ENCODE measurements around the gene RNF150. TPM values are rescaled to one million over a fixed set of nuclear protein-coding genes. Genes with fewer than 3 reads are reported as not detected.

The RNF150 gene
- total RNA-seq = 10 to 100 TPM; 10.2 to 34.5 (median 24.2) TPM

DNA sequence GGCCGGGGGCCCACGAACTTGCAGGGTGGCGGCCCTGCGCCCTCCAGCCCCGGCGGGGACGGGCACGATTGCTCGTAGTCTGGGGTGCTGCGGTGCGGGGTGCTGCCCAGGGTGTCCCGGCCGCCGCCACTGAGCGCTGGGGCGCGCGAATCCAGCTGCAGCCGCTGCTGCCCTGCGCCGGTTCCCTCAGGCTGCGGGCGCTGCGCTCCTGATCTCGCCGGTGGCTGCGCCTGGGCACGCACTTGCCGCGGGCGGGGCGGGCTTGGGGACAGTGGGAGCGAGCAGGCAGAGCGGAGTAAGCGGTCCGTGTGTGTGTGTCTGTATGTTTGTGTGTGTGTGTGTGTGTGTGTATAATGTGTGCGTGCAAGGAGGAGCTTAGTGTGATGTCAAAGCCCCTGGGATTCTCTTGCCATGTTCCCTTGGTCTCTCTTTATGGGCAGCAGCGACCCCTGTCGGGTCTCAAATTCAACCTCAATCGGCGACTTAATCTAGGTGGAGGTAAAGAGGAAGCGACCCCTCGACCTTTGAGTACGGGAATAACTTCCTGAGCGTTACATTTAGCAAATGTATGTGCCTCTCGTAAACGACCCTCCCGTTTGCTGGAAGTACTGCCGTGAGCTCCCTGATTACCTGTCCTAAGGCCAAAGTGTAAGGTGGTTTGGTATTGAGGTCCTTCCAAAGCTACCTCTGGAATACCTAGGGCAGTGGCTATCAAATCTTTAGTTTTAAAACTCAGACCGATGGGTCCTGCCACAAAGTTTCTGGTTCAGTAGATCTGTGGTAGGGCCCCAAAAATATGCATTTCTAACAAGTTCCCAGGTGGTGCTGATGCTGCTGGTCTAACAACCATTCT, at the start of gene RNF150:
TSS of gene RNF150 (minus strand) at position 324 of the 853 bp plus-strand sequence.
- WGBS, 2 donors = 1 to 4% methylated on average over 16 to 27 of the region's 50 CpGs
- Histone ChIP-seq H3K27me3 (no peaks in the 10 kb centered on the region), H3K4me3 (replicated peaks in 1 of 3) (peak within 1 kb of the TSS; percentile 37 to 88 (median 73)), H3K36me3 (no peaks in the 10 kb centered on the region), H3K27ac (peak within 1 kb of the TSS; percentile 51 to 90 (median 87)), H3K9me3 (no peaks in the 10 kb centered on the region), H3K4me1 (peaks cover 4 to 16% of the 10 kb centered on the region in 2 donors)
- DNase-seq = peak; percentile 87 to 88
- intact Hi-C loops (cut with DNase I) = loop anchor here (5.0 kb wide), 1 partner anchor 271 kb away; no protein-coding TSS in a partner anchor
- TF ChIP-seq, protein P1, sequence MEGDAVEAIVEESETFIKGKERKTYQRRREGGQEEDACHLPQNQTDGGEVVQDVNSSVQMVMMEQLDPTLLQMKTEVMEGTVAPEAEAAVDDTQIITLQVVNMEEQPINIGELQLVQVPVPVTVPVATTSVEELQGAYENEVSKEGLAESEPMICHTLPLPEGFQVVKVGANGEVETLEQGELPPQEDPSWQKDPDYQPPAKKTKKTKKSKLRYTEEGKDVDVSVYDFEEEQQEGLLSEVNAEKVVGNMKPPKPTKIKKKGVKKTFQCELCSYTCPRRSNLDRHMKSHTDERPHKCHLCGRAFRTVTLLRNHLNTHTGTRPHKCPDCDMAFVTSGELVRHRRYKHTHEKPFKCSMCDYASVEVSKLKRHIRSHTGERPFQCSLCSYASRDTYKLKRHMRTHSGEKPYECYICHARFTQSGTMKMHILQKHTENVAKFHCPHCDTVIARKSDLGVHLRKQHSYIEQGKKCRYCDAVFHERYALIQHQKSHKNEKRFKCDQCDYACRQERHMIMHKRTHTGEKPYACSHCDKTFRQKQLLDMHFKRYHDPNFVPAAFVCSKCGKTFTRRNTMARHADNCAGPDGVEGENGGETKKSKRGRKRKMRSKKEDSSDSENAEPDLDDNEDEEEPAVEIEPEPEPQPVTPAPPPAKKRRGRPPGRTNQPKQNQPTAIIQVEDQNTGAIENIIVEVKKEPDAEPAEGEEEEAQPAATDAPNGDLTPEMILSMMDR (IDR thresholded peaks at IDR 0.05) = peak; percentile 22 to 96 (median 74)
- peak in 1 of 2 donors; percentile 75 for TF ChIP-seq POLR2A (IDR thresholded peaks at IDR 0.05)

DNA sequence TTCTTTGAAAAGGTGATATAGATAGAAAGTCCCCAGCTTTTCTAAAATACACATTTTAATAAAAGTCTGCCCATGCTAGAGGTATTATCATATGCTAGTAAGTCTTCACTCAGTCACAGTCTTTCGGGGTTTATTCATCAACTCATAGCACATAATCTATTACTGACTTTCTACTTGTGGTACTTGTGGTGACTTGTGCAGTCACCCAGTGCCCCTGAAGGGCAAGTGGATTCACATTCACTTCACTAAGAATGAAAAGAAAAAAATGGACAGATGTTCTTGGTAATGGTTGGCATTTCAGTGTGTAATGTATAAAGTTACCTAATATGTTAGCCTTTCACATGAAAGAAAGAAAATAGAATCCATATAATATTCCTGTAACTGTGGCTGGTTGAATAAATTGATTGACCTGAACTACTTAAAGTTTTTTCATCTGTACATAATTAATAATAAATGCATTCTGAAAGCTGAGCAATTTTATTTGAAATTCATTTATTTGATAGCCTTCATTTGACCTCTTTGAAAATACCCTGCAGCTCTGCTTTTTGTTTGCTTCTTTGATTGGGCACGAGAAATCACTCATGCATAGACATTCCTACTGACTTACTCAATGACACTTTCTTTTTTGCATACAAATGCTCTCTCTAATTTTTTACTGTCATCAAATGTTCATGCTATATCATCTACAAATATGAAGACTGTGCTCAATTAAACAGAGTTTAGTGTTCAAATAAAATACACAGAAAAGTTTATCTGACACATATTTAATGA, 47.9 kb upstream of the RNF150 start:
- TF ChIP-seq POLR2A (IDR thresholded peaks at IDR 0.05) = no peak
- TF ChIP-seq, protein P1 (IDR thresholded peaks at IDR 0.05) = no peak
- Histone ChIP-seq H3K4me1 (peaks cover 0 to 4% of the 10 kb centered on the region in 2 donors), H3K27me3 (no peaks in the 10 kb centered on the region), H3K27ac (no peak overlapping the region), H3K36me3 (no peaks in the 10 kb centered on the region), H3K9me3 (no peaks in the 10 kb centered on the region), H3K4me3 (replicated peaks in 1 of 3) (no peak overlapping the region)
- WGBS, 2 donors = 71 to 73% methylated on average over 2 of the region's 2 CpGs
- intact Hi-C loops (cut with DNase I) = no loop called here
- DNase-seq = no peak

DNA sequence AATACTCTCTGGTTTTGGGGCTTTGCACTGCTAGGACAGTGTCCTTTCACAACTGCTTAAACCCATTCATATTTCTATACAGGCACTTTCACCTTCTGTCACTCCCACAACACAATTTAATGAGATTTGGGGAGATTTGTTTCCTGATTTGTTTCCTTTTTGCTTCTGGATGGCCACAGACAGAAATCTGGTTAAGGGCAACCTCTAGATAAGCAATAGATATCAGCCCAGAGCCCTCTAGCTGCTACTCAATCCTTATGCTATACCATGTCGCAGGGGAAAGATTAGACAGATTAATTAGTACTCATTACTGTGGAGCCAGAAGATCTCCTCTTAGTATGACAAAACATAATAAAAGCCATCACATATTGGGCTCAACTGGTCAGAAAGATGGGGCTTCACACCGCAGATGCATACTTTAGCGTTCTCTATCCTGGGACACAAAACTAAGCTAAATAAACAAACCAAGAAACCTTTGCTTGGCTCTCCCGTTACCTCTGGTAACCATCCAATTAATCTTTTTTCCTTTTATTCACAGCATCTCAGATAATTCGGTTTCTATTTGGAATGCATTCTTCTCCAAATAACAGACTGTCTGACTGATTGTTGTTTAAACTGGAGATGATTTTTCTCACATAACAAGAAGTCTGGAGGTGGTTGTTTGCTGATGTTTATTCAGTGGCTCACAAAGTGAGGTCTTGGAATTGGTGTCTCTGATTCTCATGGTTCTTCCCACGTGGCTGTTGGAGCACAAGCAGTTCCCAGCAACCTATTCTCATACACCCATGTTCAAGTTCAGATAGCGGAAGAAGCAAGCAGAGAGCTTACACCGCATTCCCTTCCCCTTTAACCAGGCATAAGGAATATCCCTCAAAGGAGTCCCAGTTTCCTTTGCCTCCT, 46.5 kb upstream of the RNF150 start:
- whole genome bisulfite sequencing, 2 donors = 57 to 65% methylated on average over 8 of the region's 8 CpGs
- no peak overlapping the region for H3K27ac ChIP-seq
- intact Hi-C loops (cut with DNase I) = no loop called here
- no peaks in the 10 kb centered on the region for H3K9me3 ChIP-seq
- peaks cover 0 to 4% of the 10 kb centered on the region in 2 donors for H3K4me1 ChIP-seq
- TF ChIP-seq POLR2A (IDR thresholded peaks at IDR 0.05) = no peak
- TF ChIP-seq, protein P1 (IDR thresholded peaks at IDR 0.05) = no peak
- DNase-seq = no peak
- no peaks in the 10 kb centered on the region for H3K27me3 ChIP-seq
- no peaks in the 10 kb centered on the region for H3K36me3 ChIP-seq
- no peak overlapping the region for H3K4me3 ChIP-seq (replicated peaks in 1 of 3)

- no peaks in the 10 kb centered on the region for H3K36me3 ChIP-seq
- H3K4me3 ChIP-seq (replicated peaks in 1 of 3) = no peak overlapping the region
- intact Hi-C loops (cut with DNase I) = no loop called here
- no peak for DNase-seq
- H3K27ac ChIP-seq = no peak overlapping the region
- no peak for TF ChIP-seq POLR2A (IDR thresholded peaks at IDR 0.05)
- TF ChIP-seq, protein P1 (IDR thresholded peaks at IDR 0.05) = no peak
- no peaks in the 10 kb centered on the region for H3K9me3 ChIP-seq
- WGBS, 2 donors = 42 to 56% methylated on average over 1 of the region's 1 CpG
- H3K27me3 ChIP-seq = no peaks in the 10 kb centered on the region
- H3K4me1 ChIP-seq = peaks cover 0 to 4% of the 10 kb centered on the region in 2 donors
Observed at GRCh38 chr4:141177171-141177570, 43.9 kb upstream of the RNF150 start.

Data from thyroid gland (tissue), 4 donors.